Middle frontal gyrus (tissue), 1 donor: ENCODE data around the gene CD226.
"Not testable (repeated sequence)": the region's sequence is repeated elsewhere in the genome, so short reads cannot be mapped to it uniquely, and the experiment has no call there.

Experiments
- DNase-seq: peaks from one replicate; pipeline ENCODE4 v3.0.0-alpha.2; 2015; ENCODE audit warnings: low spot score; ENCODE audit errors: extremely low spot score

Gene CD226

DNA sequence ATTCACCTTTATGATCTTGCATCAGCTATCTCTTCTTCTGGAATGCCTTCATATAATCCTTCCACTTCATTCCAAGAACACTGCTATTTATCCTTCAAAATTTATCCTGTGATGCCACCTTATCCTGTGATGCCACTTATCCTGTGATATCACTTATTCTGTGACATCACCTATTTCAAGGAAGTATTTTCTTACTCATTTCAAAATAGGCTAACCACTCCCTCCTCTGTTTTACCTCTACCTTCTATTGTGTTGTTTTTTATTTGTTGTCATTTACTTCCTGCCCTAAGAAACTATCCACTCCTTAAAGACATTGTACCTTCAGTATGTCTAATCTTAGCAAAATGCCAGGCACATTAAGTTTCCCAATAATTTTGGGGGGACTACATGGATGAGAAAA, 38.8 kb downstream of the CD226 start:
- DNase-seq, result no peak

GRCh38 chr18:69906765-69907164, 40.9 kb downstream of the CD226 start:
- no peak for DNase-seq

DNA sequence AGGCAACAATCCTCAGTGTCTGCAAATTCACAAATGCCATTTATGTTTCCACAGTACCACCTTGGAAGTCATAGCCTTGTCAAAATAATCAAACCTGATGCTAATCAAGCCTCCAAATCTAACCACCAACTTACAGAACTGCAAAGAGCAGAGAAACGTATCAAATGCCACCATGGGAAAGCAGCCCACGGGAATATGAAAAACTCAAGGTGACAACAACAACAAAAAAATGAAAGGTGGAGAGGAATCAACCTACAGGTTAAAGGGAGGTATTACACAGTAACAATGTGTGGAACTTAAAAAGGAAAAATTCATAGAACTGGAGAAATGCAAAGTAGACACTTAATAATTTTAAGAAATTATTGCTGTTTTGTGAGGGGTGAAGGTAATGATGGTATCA, 46.7 kb downstream of the CD226 start:
- DNase-seq, result no peak

- not testable (repeated sequence) for DNase-seq
These were observed 48.3 kb downstream of the CD226 start for GRCh38 chr18:69899154-69899923.

GRCh38 chr18:69898241-69898861, 49.3 kb downstream of the CD226 start:
- no peak for DNase-seq

DNA sequence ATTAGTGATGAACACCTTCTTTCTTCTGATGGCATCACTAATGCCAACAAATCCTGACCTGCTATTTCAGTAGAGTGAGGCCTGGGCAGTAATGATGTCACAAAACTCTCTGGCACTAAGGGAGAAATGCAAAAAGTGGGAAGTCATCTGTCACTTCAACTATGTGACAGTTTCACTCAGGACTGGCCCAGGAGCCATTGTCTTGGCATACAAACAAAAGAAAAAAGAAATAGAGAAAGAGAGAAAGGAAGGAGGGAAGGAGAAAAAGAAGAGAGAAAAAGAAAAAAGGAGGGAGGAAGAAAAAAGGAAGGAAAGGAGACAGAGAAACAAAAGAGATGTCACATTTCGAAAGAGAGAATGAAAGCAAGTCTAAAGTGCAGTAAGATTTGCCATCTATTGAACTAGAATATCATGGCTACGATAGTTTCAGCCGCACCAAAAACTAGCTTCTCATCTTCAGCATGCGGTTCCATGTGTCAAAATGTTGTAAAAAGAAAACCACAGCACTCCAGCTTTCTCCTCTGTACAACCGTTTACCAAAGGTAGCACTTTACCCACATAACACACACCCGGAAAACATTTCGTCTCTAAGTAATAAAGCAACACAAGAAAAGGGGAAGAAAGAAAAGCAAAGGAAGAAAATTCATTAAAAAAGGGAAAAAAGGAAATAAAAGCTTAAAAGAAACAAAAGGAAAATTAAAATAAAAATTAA, 50.1 kb downstream of the CD226 start:
- no peak for DNase-seq

GRCh38 chr18:69895066-69896047, 52.3 kb downstream of the CD226 start:
- no peak for DNase-seq

DNA sequence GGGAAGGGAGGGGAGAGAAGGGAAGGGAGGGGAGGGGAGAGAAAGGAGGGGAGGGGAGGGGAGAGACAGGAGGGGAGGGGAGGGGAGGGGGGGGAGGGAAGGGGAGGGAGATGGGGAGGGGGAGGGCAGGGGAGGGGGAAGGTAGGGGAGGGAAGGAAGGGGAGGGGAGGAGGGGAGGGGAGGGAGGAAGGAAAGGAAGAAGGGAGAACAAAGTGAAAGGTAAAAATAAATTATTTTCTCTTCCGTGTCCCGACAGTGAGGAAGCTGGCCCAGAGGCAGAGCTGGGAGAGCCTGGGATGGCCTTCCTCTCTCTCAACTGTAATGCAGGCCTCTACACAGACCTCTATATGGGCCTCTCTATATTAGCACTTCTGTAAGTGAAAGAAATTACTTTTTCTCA, 53.2 kb downstream of the CD226 start:
- no peak for DNase-seq

- no peak for DNase-seq
These were observed 57.1 kb downstream of the CD226 start for GRCh38 chr18:69890558-69890957.

GRCh38 chr18:69889009-69889408, 58.7 kb downstream of the CD226 start:
- no peak for DNase-seq

DNA sequence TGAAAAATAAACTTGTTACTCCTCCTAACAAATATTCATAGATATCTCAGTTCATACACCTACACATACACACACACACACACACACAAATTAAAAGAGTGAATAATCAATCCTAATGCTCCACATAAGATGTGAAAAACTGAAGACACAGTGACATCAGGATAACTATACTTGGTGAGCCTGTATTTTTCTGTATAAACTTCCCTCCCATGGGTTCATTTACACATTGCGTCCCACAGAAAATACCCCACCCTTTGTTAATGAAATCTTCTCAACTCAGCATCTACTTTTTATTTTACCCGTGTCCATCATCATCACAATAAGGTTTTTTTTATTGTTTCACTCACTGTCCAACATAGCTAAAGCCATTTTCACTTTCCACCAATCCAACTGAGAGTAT, 60.4 kb downstream of the CD226 start:
- no peak for DNase-seq

DNA sequence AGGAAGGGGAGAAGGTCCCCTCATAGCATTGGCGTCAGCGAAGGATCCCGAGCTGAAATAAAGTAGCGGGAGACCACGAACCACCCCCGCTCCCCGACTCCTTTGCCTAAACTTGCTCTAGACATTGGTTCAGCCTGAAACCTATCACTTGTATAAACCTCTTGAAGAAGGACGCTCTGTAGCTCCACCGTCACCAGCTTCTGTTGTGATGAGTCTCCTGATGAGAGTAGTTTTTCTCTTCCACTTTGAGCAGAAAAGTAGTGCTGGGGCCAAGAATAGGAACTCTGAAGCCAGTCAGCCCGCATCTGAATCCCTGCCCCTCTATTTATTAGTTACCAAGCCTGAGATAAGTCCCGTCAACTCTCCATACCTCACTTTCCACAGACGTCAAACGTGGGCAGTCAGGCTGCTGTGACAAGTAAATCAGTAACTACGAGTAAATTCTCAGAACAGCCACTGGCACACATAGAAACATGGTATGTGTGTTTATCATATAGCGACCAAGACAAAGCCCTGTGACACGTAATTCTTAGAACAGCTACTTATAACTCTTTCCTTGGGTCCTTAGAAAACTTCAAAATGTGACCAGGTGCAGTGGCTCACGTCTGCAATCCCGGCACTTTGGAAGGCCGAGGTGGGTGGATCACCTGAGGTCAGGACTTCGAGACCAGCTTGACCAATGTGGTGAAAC, 61.7 kb downstream of the CD226 start:
- DNase-seq, result no peak

DNA sequence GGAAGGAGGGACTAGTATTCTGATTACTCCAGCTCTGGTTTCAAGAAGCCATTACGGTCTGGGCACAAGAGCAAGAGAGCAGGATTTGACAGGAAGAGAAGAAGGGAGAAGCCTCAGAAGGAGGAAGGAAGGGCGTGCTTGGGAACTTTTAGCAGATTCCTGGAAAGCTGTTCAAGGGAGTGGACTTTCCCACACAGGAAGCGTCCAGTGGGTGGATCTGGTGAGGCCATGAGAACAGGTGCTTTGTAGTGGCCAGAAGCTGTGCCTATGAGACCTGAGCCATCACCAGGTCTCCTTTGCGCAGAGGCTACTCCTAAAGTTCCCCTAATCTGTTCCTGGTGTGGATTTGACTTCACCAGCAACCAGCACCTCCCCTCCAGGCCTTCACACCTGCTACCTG, 62.3 kb downstream of the CD226 start:
- DNase-seq, result no peak

- DNase-seq, result no peak
These were observed 63.9 kb downstream of the CD226 start for GRCh38 chr18:69883781-69884180.

DNA sequence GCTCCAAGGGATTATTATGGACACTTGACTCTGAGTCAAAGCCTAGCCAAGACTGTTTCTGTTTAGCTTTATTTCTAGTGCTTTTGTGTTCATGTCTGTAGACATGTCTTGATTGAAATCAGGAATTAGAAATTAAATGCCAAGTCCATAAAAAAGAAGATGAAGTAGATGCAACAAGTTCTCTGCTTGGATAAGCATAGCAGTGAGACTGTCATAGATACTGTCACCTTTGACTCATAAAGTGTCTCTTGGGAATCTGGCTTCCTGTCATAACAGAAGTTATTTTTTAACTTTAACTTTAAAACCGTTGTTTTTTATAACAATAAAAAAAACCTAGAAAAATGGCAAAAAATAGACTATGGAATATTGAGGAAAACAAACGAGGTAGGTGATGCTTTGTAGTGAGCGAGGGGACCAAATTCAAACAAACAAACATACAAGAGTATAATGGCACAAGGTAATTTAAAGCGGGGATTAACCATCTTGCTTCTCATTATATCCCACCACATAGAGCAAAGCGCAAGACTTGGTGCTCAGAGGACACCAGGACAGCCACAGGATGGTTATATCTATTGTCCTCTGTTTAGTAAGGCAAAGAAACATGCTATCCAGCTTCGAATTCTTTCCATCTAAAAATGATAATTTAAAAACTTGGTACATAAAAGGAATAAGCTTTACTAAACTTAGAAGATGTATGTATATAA, 64.6 kb downstream of the CD226 start:
- no peak for DNase-seq

DNA sequence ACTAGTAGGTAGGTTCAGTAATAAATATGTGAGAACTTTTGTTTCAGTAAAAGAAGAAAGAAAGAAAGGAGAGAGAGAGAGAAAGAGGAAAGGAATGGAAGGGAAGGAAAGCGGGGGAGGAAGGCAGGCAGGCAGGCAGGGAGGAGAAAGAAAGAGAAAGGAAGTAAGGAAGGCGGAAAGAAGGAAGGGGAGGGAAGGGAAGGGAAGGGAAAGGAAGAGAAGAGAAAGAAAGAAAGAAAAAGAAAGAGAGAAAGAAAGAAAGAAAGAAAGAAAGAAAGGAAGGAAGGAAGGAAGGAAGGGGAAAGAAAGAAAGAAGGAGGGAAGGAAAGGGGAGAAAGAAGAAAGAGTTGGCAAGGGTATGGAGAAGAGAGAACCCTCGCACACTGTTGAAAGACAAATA, 67.6 kb downstream of the CD226 start:
- no peak for DNase-seq

DNA sequence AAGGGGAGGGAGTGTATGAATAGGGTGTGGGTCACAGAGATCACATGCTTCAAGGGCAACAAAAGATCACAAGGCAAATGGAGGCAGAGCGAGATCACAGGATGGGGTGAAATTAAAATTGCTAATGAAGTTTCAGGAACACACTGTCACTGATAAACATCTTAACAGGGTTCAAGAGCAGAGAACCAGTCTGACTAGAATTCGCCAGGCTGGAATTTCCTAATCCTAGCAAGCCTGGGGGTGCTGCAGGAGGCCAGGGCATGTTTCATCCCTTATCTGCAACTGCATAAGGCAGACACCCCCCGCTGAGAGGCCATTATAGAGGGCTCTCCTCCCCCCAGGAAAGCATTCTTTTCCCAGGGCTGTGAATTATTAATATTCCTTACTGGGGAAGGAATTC, 68.6 kb downstream of the CD226 start:
- DNase-seq, result not testable (repeated sequence)

GRCh38 chr18:69878213-69878933, 69.3 kb downstream of the CD226 start:
- DNase-seq, result no peak

- no peak for DNase-seq
These were observed 71.2 kb downstream of the CD226 start for GRCh38 chr18:69876490-69876889.
